NCI-H446 (cell line): ENCODE results near the gene VKORC1.

Source experiments
- DNase-seq, 2 experiments: peaks; one replicate each; lab custom pipeline; 2025; lab: John Stamatoyannopoulos, UW

The VKORC1 gene

DNA sequence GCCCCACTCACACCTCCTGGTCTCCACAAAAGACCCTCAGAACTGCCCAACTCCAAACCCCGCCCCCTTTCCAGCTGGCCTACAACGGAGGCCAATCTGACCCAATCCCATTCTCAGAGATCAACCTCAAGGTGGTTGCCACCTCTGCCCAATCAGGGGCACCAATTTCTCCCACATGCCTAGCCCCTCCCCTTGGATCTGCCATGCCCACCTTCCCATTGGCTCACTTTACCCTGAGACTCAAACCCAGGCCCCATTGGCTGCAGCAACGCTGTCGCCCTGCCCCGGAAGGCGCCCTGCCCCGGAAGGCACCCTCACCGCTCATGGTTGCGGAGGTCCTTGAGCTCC, 31.1 kb downstream of the VKORC1 start:
- no peak for DNase-seq

DNA sequence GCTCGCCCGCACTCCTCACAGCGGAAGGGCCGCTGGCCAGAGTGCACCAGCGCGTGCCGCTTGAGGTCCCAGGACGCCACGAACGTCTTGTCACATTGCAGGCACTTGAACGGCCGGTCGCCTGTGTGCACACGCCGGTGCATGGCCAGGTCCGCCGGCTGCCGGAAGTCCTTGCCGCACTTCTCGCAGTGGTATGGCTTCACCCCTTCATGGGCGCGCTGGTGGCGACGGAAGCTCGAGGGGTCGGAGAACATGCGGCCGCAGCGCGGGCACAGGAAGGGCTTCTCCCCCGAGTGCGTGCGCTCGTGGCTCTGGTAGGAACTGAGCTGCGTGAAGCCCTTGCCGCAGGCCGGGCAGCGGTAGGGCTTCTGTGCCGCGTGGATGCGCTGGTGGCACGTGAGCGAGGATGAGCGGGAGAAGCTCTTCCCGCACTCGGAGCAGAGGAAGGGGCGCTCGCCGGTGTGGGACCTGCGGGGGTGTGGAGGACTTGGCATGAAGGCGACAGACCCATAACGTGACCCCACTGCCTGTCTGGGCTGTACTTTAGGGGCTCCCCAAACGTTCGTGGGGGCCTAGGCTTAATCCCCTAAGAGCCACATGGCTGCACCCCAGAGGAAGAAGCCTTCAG, 32.7 kb downstream of the VKORC1 start:
- DNase-seq = no peak

DNA sequence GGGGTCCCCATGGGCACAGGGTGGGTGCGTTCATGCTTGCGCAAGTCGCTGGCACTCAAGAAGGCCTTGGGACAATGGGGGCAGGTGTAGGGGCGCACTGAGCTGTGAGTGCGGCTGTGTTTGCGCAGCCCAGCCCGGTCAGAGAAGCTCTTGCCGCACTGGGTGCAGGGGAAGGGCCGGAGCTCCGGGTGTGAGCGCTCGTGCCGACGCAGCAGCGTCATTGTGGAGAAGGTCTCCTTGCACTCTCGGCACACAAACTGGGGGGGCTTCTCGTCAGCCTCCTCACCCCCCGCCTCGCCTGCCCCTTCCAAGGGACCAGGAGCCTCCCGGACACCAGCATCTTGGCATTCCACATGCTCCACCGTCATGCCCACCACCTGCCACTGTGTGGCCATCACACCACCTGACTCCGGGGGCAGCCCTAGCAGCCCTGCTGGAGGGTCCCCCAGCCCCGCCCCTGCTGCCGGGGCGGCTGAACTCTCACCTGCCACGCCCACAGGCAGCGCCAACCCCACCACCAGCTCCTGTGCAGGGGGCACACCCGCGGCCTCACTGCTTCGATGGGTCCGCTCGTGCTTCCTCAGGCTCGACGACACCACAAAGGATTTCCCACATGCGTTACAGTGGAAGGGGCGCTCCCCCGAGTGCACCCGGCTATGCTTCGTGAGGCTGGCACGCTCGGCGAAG, 33.3 kb downstream of the VKORC1 start:
- DNase-seq = no peak

DNA sequence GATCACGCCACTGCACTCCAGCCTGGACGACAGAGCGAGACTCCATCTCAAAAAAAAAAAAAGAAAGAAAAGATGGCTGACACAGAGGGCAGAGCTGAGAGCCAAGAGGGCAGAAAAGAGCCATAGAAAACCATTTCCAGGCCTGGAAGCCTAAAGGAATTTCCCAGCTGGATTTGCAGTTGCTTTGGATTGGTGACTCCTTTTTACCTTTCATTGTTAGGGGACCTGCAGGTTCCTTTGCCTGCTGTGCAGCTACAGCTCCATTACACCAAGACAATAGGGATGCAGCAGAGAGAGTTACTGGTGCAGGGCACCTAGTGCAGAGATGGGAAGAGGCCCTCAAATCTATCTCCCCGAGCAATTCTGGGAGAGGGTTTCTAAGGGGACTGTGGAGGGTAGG, 39.0 kb downstream of the VKORC1 start:
- no peak for DNase-seq

DNA sequence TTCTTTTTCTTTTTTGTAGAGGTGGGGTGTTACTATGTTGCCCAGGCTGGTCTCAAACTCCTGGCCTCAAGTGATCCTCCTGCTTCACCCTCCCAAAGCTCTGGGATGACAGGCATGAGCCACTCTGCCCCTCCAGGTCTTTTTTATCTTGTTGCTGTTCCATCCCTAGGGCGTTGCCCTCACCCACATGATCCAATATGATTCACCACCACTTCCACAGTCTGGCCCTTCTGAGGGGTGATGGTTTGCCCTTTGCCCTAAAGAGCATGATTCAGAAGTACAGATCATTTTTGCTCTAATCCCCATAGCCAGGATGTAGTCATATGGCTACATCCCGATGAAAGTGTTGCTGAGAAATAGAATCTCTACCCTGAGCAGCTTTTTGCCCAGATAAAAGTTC, 42.5 kb downstream of the VKORC1 start:
- DNase-seq = no peak

DNA sequence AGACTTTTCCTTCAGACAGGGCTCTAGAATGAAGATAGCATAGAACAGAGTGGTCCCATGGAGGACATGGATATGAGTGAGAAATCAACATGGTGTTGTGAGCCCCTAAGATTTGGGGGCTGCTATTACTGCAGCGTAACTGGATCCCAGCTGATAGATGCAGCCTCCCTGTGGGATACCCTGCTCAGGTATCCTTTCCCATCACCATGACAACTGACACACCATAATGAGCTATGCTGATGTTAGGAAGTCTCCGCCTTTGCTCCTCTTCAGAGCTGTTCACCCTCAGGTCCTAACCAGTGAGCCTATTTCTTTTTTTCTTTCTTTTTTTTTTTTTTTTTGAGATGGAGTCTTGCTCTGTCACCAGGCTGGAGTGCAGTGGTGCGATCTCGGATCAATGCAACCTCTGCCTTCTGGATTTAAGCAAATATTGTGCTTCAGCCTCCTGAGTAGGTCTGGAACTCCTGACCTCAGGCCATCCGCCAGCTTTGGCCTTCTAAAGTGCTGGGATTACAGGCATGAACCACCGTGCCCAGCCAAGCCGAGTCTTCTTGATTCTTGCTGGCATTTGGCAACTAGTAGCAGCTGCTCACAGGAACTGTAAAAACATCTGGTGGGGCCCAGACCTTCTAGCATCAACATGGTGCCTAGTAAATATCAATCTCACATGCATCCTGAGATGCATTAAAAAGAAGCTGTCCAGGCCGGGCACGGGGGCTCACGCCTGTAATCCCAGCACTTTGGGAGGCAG, 44.1 kb downstream of the VKORC1 start:
- DNase-seq = no peak

DNA sequence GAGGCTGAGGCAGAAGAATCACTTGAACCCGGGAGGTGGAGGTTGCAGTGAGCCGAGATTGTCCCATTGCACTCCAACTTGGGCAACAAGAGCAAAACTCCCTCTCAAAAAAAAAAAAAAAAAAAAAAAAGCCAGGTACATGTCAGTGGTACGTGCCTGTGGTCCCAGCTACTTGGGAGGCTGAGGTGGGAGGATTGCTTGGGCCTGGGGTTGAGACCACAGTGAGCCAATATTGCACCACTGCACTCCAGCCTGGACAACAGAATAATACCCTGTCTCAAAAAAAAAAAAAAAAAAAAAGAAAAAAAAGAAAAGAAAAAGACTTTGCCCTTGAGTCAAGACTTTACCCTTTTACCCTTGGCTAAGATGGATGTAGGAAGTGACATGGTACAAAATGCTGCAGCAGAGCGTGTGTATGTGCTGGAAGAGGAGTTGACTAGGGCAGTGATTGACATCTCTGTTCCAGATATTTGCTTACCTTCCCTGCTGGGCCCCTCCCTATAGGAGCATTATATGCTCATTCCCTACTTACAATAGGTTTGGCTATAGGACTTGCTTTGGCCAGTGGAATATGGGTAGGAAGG, 50.6 kb downstream of the VKORC1 start:
- no peak for DNase-seq

DNA sequence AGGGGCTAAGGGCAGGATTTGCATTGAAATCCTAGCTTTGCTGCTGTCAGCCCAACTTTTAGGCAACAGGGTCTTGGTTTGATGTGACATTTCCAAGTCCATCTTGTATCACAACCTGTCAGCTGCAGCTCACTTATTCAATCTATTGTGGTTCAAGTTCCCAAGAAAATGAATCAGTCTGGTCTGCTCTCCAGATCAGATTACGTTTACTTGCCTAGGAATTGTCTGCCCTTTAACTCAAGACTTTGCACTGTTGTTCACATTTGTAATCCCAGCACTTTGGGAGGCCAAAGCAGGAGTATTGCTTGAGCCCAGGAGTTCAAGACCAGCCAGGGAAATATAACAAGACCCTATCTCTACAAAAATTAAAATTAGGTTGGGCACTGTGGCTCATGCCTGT, 51.2 kb downstream of the VKORC1 start:
- DNase-seq = no peak

DNA sequence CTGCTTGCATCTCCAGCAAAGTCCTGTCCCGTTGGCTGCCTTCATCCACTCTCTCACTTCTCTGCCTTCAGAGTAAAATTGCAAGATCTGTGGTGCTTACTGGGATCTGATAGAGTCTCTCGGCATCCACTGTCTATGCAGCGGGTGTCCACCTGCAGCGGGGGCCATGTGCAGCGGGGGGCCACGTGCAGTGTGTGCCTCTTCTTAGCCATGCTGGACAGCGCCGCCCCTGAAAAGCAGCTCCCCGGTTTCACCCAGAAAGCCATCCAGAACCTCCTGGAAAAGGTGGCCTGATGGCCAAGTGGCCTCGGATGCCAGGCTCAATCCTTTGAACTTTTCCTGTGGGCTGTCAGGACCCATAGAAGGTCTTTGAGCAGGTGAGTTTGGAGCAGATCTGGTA, 51.7 kb downstream of the VKORC1 start:
- no peak for DNase-seq
